ENCODE data around the gene ALKBH7. TPM values are rescaled to one million over a fixed set of nuclear protein-coding genes. Genes with fewer than 3 reads are reported as not detected.

ALKBH7 gene
- total and polyA plus RNA-seq, 10 of the 15 experiments (the other 5 are each of a cell fraction or from before 2014, with no cell fraction given), result 0.31 to 82.5 (median 37.6) TPM

GRCh38 chr19:6364353-6364752 lies 8.2 kb upstream of the ALKBH7 start:
- peaks cover 15% of the 10 kb centered on the region for H3K79me2 ChIP-seq (ENCODE audit: control insufficient read depth, insufficient read depth, low read length)
- H3K36me3 ChIP-seq (ENCODE audit: control insufficient read depth in 2 of 2, insufficient read depth in 2 of 2, low read length in 1 of 2), result peaks cover 5 to 12% of the 10 kb centered on the region in 2 experiments; a peak in 3 of 4 replicates
- H3K9me3 ChIP-seq (replicated peaks; ENCODE audit: control insufficient read depth, insufficient read depth, low read length), result no peaks in the 10 kb centered on the region
- no peaks in the 10 kb centered on the region for H4K20me1 ChIP-seq (ENCODE audit: control insufficient read depth, insufficient read depth)
- H3K4me2 ChIP-seq (ENCODE audit: control insufficient read depth, insufficient read depth), result no peak overlapping the region
- in situ Hi-C loops (cut with MboI) (no loop called here), intact Hi-C loops (cut with micrococcal nuclease; ENCODE audit: unreplicated experiment) (no loop called here)
- DNase-seq (ENCODE audit: low read depth, low spot score) (no peak), ATAC-seq (no peak), FAIRE-seq (no peak)
- SMC1A ChIA-PET (ENCODE audit: uncharacterized antibody, unreplicated experiment), result interaction anchor here (1.7 kb wide), 1 partner anchor 9 kb away, joined by 3 read pairs; the partner anchor contains the start of gene ALKBH7
- H3K27me3 ChIP-seq (replicated peaks in 1 of 2; ENCODE audit: control insufficient read depth in 2 of 2, insufficient read depth in 2 of 2, low read length in 1 of 2), result no peaks in the 10 kb centered on the region
- no TSS peak for BruUV-seq (replicated peaks)
- CTCF ChIA-PET, result no interaction called here
- RAD21 ChIA-PET (ENCODE audit: unreplicated experiment), result no interaction called here
- WGBS (ENCODE audit: insufficient coverage, insufficient replicate concordance, low lambda C conversion rate, missing lambda C conversion rate), result 98% methylated on average over 21 of the region's 21 CpGs
- POLR2A ChIA-PET, result interaction anchor here (3.9 kb wide), 1 partner anchor 8 kb away, joined by 30 read pairs; the partner anchor contains the start of gene ALKBH7
- no peak overlapping the region for H3K4me3 ChIP-seq
- H3K9ac ChIP-seq (ENCODE audit: control insufficient read depth, insufficient read depth, low read length), result no peak overlapping the region
- no peaks in the 10 kb centered on the region for H3K4me1 ChIP-seq (ENCODE audit: control insufficient read depth, insufficient read depth, low read length)
- no peak overlapping the region for H3K27ac ChIP-seq (ENCODE audit: control insufficient read depth, insufficient read depth)
- no peak overlapping the region for H2AFZ ChIP-seq (ENCODE audit: control insufficient read depth, low read depth, low read length)
- TF ChIP-seq SREBF1 (IDR thresholded peaks at IDR 0.05; ENCODE audit: low read length) (no peak), HDAC2 (IDR thresholded peaks at IDR 0.05) (no peak), MXI1 (IDR thresholded peaks at IDR 0.05; ENCODE audit: low read depth, low read length) (no peak), ZNF207 (IDR thresholded peaks at IDR 0.05; ENCODE audit: borderline replicate concordance) (no peak), POLR2AphosphoS5 (IDR thresholded peaks at IDR 0.05; ENCODE audit: low read length) (no peak), TARDBP (IDR thresholded peaks at IDR 0.05; ENCODE audit: borderline replicate concordance) (no peak), RB1 (IDR thresholded peaks at IDR 0.05; ENCODE audit: borderline replicate concordance) (no peak), NBN (IDR thresholded peaks at IDR 0.05) (no peak), SMC3 (IDR thresholded peaks at IDR 0.05; ENCODE audit: borderline replicate concordance, low read length) (no peak), CEBPB (IDR thresholded peaks at IDR 0.05; ENCODE audit: borderline replicate concordance in 1 of 2, low read depth in 2 of 2, low read length in 2 of 2) (no peak), BCL11A (IDR thresholded peaks at IDR 0.05; ENCODE audit: low read depth, low read length) (no peak), ZSCAN29 (IDR thresholded peaks at IDR 0.05) (no peak), SMARCA5 (IDR thresholded peaks at IDR 0.05) (no peak), MYB (IDR thresholded peaks at IDR 0.05; ENCODE audit: borderline replicate concordance, low read depth, low read length) (no peak), POLR2A (IDR thresholded peaks at IDR 0.05; ENCODE audit: low read depth, low read length) (no peak), E2F4 (IDR thresholded peaks at IDR 0.05; ENCODE audit: low read depth, low read length) (no peak)
- TF ChIP-seq, protein P1, sequence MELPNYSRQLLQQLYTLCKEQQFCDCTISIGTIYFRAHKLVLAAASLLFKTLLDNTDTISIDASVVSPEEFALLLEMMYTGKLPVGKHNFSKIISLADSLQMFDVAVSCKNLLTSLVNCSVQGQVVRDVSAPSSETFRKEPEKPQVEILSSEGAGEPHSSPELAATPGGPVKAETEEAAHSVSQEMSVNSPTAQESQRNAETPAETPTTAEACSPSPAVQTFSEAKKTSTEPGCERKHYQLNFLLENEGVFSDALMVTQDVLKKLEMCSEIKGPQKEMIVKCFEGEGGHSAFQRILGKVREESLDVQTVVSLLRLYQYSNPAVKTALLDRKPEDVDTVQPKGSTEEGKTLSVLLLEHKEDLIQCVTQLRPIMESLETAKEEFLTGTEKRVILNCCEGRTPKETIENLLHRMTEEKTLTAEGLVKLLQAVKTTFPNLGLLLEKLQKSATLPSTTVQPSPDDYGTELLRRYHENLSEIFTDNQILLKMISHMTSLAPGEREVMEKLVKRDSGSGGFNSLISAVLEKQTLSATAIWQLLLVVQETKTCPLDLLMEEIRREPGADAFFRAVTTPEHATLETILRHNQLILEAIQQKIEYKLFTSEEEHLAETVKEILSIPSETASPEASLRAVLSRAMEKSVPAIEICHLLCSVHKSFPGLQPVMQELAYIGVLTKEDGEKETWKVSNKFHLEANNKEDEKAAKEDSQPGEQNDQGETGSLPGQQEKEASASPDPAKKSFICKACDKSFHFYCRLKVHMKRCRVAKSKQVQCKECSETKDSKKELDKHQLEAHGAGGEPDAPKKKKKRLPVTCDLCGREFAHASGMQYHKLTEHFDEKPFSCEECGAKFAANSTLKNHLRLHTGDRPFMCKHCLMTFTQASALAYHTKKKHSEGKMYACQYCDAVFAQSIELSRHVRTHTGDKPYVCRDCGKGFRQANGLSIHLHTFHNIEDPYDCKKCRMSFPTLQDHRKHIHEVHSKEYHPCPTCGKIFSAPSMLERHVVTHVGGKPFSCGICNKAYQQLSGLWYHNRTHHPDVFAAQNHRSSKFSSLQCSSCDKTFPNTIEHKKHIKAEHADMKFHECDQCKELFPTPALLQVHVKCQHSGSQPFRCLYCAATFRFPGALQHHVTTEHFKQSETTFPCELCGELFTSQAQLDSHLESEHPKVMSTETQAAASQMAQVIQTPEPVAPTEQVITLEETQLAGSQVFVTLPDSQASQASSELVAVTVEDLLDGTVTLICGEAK (IDR thresholded peaks at IDR 0.05; ENCODE audit: borderline replicate concordance), result no peak
- TF ChIP-seq, protein P2, sequence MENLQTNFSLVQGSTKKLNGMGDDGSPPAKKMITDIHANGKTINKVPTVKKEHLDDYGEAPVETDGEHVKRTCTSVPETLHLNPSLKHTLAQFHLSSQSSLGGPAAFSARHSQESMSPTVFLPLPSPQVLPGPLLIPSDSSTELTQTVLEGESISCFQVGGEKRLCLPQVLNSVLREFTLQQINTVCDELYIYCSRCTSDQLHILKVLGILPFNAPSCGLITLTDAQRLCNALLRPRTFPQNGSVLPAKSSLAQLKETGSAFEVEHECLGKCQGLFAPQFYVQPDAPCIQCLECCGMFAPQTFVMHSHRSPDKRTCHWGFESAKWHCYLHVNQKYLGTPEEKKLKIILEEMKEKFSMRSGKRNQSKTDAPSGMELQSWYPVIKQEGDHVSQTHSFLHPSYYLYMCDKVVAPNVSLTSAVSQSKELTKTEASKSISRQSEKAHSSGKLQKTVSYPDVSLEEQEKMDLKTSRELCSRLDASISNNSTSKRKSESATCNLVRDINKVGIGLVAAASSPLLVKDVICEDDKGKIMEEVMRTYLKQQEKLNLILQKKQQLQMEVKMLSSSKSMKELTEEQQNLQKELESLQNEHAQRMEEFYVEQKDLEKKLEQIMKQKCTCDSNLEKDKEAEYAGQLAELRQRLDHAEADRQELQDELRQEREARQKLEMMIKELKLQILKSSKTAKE (IDR thresholded peaks at IDR 0.05; ENCODE audit: low read depth, poor library complexity, severe bottlenecking), result no peak

Measured in GM12878 (cell line).